NCI-H524 treated with DMSO at 0.1 percent for 48 hours (cell line): ENCODE data around the gene ATXN2.
"Not testable (repeated sequence)": the region's sequence is repeated elsewhere in the genome, so short reads cannot be mapped to it uniquely, and the experiment has no call there.

Source experiments
- DNase-seq: peaks from one replicate; lab custom pipeline; 2025; lab: John Stamatoyannopoulos, UW

Gene ATXN2

GRCh38 chr12:111494676-111495075 is 104.4 kb downstream of the ATXN2 start:
- DNase-seq: no peak

- DNase-seq: not testable (repeated sequence)
These were observed 106.1 kb downstream of the ATXN2 start for GRCh38 chr12:111492979-111493378.

- DNase-seq: no peak
These were observed 110.3 kb downstream of the ATXN2 start for GRCh38 chr12:111488798-111489197.

GRCh38 chr12:111488271-111488670 is 110.8 kb downstream of the ATXN2 start:
- no peak for DNase-seq

- no peak for DNase-seq
These were observed 116.7 kb downstream of the ATXN2 start for GRCh38 chr12:111482462-111482861.

- no peak for DNase-seq
These were observed 127.9 kb downstream of the ATXN2 start for GRCh38 chr12:111471236-111471635.

- DNase-seq: no peak
These were observed 129.7 kb downstream of the ATXN2 start for GRCh38 chr12:111469401-111469800.

- no peak for DNase-seq
These were observed 131.3 kb downstream of the ATXN2 start for GRCh38 chr12:111467857-111468241.

GRCh38 chr12:111467092-111467856 is 131.8 kb downstream of the ATXN2 start:
- no peak for DNase-seq

GRCh38 chr12:111462210-111462769 is 136.8 kb downstream of the ATXN2 start:
- DNase-seq: no peak

- DNase-seq: not testable (repeated sequence)
These were observed 139.0 kb downstream of the ATXN2 start for GRCh38 chr12:111460111-111460510.

- DNase-seq: no peak
These were observed 140.5 kb downstream of the ATXN2 start for GRCh38 chr12:111458546-111459172.

GRCh38 chr12:111457577-111457976 is 141.5 kb downstream of the ATXN2 start:
- DNase-seq: no peak

GRCh38 chr12:111457071-111457470 is 142.0 kb downstream of the ATXN2 start:
- DNase-seq: no peak

GRCh38 chr12:111455448-111456320 is 143.4 kb downstream of the ATXN2 start:
- DNase-seq: no peak

GRCh38 chr12:111454716-111455447 is 144.2 kb downstream of the ATXN2 start:
- no peak for DNase-seq

GRCh38 chr12:111454311-111454710 is 144.8 kb downstream of the ATXN2 start:
- no peak for DNase-seq

- DNase-seq: no peak
These were observed 145.8 kb downstream of the ATXN2 start for GRCh38 chr12:111453071-111453989.

- DNase-seq: no peak
These were observed 147.4 kb downstream of the ATXN2 start for GRCh38 chr12:111451649-111452129.

- DNase-seq: no peak
These were observed 147.9 kb downstream of the ATXN2 start for GRCh38 chr12:111451232-111451631.
